Breast epithelium (tissue), 4 donors: ENCODE measurements around the gene IL1RAPL2. TPM values are rescaled to one million over a fixed set of nuclear protein-coding genes. Genes with fewer than 3 reads are reported as not detected.

Source experiments
- DNase-seq, 2 donors: peaks; one replicate each; pipeline ENCODE4 v3.0.0-alpha.2; 2019; ENCODE audit warnings: low spot score in 2 of 2
- H3K27ac ChIP-seq, 2 donors: fragments of 200-600 bp; sonication (generic) in 1 of 2; one replicate each; pipeline ENCODE4 v1.5.1; 2016 to 2019; ENCODE audit warnings: mild to moderate bottlenecking in 1 of 2
- H3K27me3 ChIP-seq, 2 donors: fragments of 200-600 bp; sonication (generic) in 1 of 2; one replicate each; pipeline versions ENCODE4 v1.5.1 to v1.6.0; 2017 to 2019; ENCODE audit warnings: control low read depth in 1 of 2, mild to moderate bottlenecking in 1 of 2
- H3K36me3 ChIP-seq: fragments of 200-600 bp; one replicate; pipeline ENCODE4 v1.5.1; 2019
- H3K4me1 ChIP-seq, 2 donors: fragments of 200-600 bp; sonication (generic); one replicate each; pipeline ENCODE4 v1.5.1; 2016 to 2019; ENCODE audit warnings: control low read depth in 1 of 2
- H3K4me3 ChIP-seq, 3 donors: fragments of 200-600 bp; sonication (generic); 1 replicate in 2 of 3; 2 replicates in 1 of 3; pipeline ENCODE4 v1.5.1; 2016 to 2019; ENCODE audit warnings: mild to moderate bottlenecking in 3 of 3, moderate library complexity in 2 of 3
- H3K9me3 ChIP-seq, 2 donors: fragments of 200-600 bp; sonication (generic) in 1 of 2; one replicate each; pipeline ENCODE4 v1.5.1; 2016 to 2019; ENCODE audit warnings: control low read depth in 1 of 2
- POLR2A ChIP-seq: fragments of 450-650 bp; IDR thresholded peaks from one replicate; pipeline ENCODE4 v1.6.1; 2016; ENCODE audit warnings: antibody characterized with exemption, mild to moderate bottlenecking, moderate library complexity
- POLR2AphosphoS5 ChIP-seq, 3 donors: sonication (generic); formaldehyde crosslinking; IDR thresholded peaks; one replicate each; pipeline ENCODE4 v1.6.1; 2017; ENCODE audit warnings: antibody characterized with exemption in 3 of 3
- intact Hi-C: fragments of 100-400 bp; cut with DNase I; formaldehyde crosslinking; loops from one replicate; pipeline ENCODE4 v1.15.1; 2023; ENCODE audit warnings: low total_unique reads
- total RNA-seq, 3 donors: library from RNA; depleted of rRNA; stranded (reverse); fragments of >200 nt; gene quantifications; one replicate each; pipeline ENCODE4 v1.1.0, GENCODE V29; 2016
- TF ChIP-seq, protein P1 (sequence below), 3 donors: fragments of 450-650 bp; IDR thresholded peaks; one replicate each; pipeline ENCODE4 v1.5.1; 2016 to 2017; ENCODE audit warnings: antibody characterized with exemption in 3 of 3, mild to moderate bottlenecking in 3 of 3, moderate library complexity in 3 of 3

Gene IL1RAPL2
- total RNA-seq, 3 donors from 2014 or later, result 0.44 to 0.66 TPM; not detected in 1

DNA sequence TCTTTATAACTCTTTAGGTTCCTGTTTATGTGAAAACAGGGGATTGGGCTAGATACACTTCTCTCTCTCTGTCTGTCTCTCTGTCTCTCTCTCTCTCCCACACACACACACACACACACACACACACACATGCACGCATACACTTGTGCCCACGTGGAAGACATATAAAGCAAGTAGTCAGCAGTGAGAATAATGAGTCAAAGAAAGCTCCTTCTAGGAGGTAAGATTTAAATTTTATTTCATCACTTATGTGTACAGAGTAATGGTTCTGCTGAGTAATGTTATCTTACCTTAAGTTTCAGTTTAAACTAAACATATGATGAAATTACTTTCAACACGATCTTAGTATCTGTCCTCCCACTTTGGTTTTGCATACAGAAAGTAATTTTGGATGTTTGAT lies 897.5 kb downstream of the IL1RAPL2 start:
- H3K27ac ChIP-seq, result no peak overlapping the region
- no peaks in the 10 kb centered on the region for H3K4me1 ChIP-seq
- H3K9me3 ChIP-seq, result no peaks in the 10 kb centered on the region
- H3K36me3 ChIP-seq, result no peaks in the 10 kb centered on the region
- peaks cover 0 to 33% of the 10 kb centered on the region in 2 donors for H3K27me3 ChIP-seq
- intact Hi-C loops, result no loop called here
- TF ChIP-seq, protein P1, sequence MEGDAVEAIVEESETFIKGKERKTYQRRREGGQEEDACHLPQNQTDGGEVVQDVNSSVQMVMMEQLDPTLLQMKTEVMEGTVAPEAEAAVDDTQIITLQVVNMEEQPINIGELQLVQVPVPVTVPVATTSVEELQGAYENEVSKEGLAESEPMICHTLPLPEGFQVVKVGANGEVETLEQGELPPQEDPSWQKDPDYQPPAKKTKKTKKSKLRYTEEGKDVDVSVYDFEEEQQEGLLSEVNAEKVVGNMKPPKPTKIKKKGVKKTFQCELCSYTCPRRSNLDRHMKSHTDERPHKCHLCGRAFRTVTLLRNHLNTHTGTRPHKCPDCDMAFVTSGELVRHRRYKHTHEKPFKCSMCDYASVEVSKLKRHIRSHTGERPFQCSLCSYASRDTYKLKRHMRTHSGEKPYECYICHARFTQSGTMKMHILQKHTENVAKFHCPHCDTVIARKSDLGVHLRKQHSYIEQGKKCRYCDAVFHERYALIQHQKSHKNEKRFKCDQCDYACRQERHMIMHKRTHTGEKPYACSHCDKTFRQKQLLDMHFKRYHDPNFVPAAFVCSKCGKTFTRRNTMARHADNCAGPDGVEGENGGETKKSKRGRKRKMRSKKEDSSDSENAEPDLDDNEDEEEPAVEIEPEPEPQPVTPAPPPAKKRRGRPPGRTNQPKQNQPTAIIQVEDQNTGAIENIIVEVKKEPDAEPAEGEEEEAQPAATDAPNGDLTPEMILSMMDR (IDR thresholded peaks at IDR 0.05), result no peak
- TF ChIP-seq POLR2A (no peak), POLR2AphosphoS5 (IDR thresholded peaks at IDR 0.05) (no peak)
- DNase-seq, result no peak
- no peak overlapping the region for H3K4me3 ChIP-seq

DNA sequence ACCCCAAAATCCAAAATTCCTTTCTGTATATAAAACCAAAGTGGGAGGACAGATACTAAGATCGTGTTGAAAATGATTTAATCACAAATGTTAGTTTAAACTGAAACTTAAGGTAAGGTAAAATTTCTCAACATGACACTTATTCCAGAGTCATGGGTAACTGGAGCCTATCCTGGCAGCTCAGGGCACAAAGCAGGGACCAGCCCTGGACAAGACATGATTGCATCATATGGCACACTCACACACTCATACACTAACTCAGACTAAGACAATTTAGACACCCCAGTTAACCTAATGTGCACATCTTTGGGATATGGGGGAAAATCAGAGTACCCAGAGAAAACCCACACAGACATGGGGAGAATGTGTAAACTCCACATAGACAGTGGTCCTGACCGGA lies 898.6 kb downstream of the IL1RAPL2 start:
- H3K9me3 ChIP-seq, result no peaks in the 10 kb centered on the region
- H3K4me3 ChIP-seq, result no peak overlapping the region
- no peaks in the 10 kb centered on the region for H3K36me3 ChIP-seq
- H3K27me3 ChIP-seq, result peaks cover 0 to 25% of the 10 kb centered on the region in 2 donors
- intact Hi-C loops, result no loop called here
- no peak for DNase-seq
- TF ChIP-seq POLR2A (no peak), POLR2AphosphoS5 (IDR thresholded peaks at IDR 0.05) (no peak)
- TF ChIP-seq, protein P1 (IDR thresholded peaks at IDR 0.05), result no peak
- no peaks in the 10 kb centered on the region for H3K4me1 ChIP-seq
- H3K27ac ChIP-seq, result no peak overlapping the region

DNA sequence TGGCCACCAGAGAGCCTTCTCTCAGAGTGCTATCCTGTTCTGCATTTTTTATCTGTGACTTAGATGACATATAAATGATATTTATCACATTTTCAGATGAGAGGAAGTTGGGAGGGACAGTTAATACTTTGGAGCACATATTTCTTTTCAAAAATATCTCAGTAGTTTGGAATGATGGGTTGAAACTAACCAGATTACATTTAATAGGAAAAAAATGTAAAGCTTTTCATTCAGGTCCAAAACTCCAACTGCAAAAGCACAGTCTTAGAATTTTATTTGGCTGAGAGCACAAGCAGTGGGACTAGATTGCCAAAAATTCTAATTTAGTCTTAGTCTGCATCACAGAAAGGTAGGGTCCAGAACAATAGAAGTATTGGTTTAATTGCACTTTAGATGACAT lies 902.7 kb downstream of the IL1RAPL2 start:
- TF ChIP-seq, protein P1 (IDR thresholded peaks at IDR 0.05), result no peak
- no peak for TF ChIP-seq POLR2A
- TF ChIP-seq POLR2AphosphoS5 (IDR thresholded peaks at IDR 0.05), result no peak
- Histone ChIP-seq H3K4me3 (no peak overlapping the region), H3K27ac (no peak overlapping the region), H3K36me3 (no peaks in the 10 kb centered on the region), H3K9me3 (no peaks in the 10 kb centered on the region), H3K27me3 (peaks cover 0 to 13% of the 10 kb centered on the region in 2 donors), H3K4me1 (no peaks in the 10 kb centered on the region)
- intact Hi-C loops, result no loop called here
- no peak for DNase-seq

DNA sequence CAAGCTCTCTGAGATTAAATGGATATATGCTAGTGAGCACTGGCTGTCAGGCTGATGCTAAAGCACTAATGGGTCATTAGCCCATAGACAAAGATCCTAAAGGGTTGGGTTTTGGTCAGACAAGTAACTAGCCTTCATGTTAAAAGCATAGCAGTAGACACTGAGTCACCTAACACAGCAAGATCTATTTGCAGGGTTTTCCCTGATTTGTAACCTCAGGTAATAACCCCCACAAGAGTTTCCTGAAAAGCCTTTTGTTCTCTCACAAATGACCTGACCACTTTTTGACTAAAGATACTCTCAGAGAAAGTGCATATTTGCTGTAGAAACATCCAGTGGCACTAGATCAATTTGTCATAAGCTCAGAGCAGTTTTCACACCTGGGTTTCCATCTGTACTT lies 905.6 kb downstream of the IL1RAPL2 start:
- Histone ChIP-seq H3K36me3 (no peaks in the 10 kb centered on the region), H3K27ac (no peak overlapping the region), H3K9me3 (no peaks in the 10 kb centered on the region), H3K4me3 (no peak overlapping the region), H3K27me3 (peaks cover 0 to 22% of the 10 kb centered on the region in 2 donors), H3K4me1 (no peaks in the 10 kb centered on the region)
- DNase-seq, result no peak
- no peak for TF ChIP-seq POLR2A
- TF ChIP-seq, protein P1 (IDR thresholded peaks at IDR 0.05), result no peak
- no peak for TF ChIP-seq POLR2AphosphoS5 (IDR thresholded peaks at IDR 0.05)
- intact Hi-C loops, result no loop called here

DNA sequence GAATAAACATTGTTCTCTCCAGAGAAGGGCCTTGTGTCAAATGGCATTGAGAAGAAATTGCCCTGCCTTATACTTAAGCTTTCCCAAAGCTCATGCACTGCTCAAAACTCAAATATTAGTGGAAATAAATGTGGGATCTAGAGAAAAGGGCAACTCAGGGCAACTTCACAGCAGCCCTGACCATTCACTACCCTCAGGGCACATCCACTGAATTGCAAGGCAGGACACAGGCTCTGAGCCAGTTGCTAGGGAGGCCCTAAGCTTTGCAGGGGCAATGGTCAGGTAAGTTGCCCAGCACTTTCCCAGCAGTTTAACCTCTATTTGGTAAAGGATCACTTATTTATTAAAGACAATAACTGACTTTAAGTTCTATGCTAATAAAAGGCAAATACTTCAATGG lies 909.8 kb downstream of the IL1RAPL2 start:
- H3K36me3 ChIP-seq, result no peaks in the 10 kb centered on the region
- H3K4me3 ChIP-seq, result no peak overlapping the region
- H3K27me3 ChIP-seq, result peaks cover 0 to 16% of the 10 kb centered on the region in 2 donors
- no peak for DNase-seq
- no peaks in the 10 kb centered on the region for H3K9me3 ChIP-seq
- no peaks in the 10 kb centered on the region for H3K4me1 ChIP-seq
- intact Hi-C loops, result no loop called here
- TF ChIP-seq POLR2AphosphoS5 (IDR thresholded peaks at IDR 0.05), result no peak
- TF ChIP-seq, protein P1 (IDR thresholded peaks at IDR 0.05), result no peak
- TF ChIP-seq POLR2A, result no peak
- H3K27ac ChIP-seq, result no peak overlapping the region
